Astrocyte of the cerebellum (primary cell): ENCODE results near the gene DOCK10.

Source experiments
- DNase-seq: peaks from one replicate; pipeline ENCODE4 v3.0.0-alpha.2; 2011; ENCODE audit warnings: low read depth
- H3K4me3 ChIP-seq: 2 replicates; pipeline ENCODE4 v1.5.1; 2011; ENCODE audit warnings: mild to moderate bottlenecking, low read depth, low read length, moderate library complexity
- in situ Hi-C: cut with HindIII; loops from 2 replicates; pipeline ENCODE4 v1.10.0; 2017; ENCODE audit warnings: low sequenced_read_pairs
- TF ChIP-seq, protein P1 (sequence below): IDR thresholded peaks from 2 replicates; pipeline ENCODE4 v1.5.1; 2012; ENCODE audit warnings: low read length, low read depth, moderate library complexity, mild to moderate bottlenecking; ENCODE audit errors: missing control alignments

Gene DOCK10

DNA sequence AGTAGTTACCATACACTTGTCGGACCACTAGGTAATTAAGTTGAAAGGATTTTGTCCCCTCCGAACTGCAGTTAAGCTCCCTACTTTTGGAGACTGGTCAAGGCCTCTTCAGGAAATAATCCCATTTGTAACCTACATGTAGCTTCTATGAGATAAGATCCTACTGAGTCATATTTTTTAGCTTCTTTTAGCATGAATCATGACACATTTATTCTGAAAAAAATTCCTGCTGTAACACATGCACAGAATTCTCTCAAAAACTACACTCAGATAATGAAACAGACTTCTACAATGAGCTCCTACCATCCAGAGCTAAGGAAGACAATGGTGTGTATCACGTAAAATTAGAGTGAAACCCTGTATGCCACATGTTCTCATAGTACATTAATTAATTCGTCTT is 225.5 kb downstream of the DOCK10 start:
- in situ Hi-C loops: no loop called here
- DNase-seq: peak; percentile 23
- TF ChIP-seq, protein P1, sequence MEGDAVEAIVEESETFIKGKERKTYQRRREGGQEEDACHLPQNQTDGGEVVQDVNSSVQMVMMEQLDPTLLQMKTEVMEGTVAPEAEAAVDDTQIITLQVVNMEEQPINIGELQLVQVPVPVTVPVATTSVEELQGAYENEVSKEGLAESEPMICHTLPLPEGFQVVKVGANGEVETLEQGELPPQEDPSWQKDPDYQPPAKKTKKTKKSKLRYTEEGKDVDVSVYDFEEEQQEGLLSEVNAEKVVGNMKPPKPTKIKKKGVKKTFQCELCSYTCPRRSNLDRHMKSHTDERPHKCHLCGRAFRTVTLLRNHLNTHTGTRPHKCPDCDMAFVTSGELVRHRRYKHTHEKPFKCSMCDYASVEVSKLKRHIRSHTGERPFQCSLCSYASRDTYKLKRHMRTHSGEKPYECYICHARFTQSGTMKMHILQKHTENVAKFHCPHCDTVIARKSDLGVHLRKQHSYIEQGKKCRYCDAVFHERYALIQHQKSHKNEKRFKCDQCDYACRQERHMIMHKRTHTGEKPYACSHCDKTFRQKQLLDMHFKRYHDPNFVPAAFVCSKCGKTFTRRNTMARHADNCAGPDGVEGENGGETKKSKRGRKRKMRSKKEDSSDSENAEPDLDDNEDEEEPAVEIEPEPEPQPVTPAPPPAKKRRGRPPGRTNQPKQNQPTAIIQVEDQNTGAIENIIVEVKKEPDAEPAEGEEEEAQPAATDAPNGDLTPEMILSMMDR: no peak
- no peak overlapping the region for H3K4me3 ChIP-seq

DNA sequence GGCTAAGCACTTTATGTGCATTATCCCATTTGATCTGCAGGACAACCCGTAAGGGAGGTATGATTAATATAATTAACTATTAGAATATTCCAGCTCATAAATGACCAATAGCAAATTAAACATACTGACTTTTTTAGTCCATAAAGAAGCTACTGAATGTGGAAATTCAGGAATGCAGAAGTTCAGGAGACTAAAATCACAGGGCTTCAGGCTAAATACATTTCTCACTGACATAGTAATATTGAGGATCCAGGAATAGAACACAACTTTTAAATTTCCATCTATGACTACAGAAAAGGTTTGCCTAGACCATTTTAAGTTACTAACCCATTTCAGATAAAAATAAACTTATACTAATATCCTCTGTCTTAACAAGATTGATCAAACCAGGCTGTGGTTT is 228.7 kb downstream of the DOCK10 start:
- H3K4me3 ChIP-seq: no peak overlapping the region
- TF ChIP-seq, protein P1: no peak
- in situ Hi-C loops: no loop called here
- no peak for DNase-seq

DNA sequence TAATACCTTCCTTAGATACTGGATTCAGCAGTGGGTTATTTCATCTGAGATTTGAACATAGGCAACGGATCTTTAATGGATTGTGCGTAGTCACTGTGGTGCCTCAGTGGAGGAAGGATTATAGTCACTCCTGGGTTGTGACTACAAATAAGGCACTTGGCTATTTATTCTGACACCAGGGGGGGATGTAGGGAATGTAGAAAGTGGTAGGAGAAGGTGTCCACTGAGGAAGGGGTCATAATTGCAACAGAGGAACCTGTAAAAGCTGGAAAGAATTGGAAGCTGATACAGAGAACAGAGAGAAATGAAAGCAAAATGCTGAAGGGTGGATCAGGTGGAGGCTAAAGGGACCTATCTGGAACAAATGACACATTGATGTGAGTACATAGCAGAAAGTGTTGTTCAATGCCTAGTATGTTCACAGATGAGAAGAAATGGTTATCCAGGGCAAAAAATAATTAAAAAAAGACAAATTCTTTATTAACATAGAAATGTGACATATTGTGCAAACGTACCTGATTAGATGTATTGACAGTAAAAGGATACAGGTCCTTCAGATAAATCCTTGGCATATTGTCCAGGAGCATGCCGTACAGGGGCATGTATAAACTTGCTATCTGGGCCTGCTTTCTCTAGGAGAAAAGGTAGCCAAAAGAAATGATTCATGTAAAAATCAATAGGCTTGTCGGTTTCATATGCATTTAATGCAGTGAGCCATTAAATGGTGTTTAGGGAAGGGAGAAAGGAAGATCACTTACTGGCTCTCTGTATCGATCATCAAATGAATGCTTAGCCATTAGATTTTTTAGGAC is 234.9 kb downstream of the DOCK10 start:
- TF ChIP-seq, protein P1: peak; percentile 23
- DNase-seq: no peak
- in situ Hi-C loops: no loop called here
- no peak overlapping the region for H3K4me3 ChIP-seq

DNA sequence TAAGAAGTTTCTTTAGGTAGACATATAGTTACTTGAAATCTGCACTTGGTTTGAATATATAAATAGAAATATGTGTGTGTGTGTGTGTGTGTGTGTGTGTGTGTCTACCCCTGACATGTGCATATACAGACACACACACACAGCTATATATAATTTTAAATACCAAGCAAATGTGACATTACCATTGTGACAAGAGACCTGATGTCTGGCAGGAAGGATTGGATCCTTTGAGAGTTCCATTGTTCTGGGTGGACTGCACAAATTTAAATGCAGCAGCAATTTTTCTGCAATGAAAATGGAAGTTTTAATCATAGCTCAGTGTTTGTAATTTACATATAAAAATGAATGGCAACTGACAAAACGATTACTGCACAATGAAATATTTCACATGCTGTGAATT is 238.3 kb downstream of the DOCK10 start:
- TF ChIP-seq, protein P1: no peak
- H3K4me3 ChIP-seq: no peak overlapping the region
- in situ Hi-C loops: no loop called here
- no peak for DNase-seq

DNA sequence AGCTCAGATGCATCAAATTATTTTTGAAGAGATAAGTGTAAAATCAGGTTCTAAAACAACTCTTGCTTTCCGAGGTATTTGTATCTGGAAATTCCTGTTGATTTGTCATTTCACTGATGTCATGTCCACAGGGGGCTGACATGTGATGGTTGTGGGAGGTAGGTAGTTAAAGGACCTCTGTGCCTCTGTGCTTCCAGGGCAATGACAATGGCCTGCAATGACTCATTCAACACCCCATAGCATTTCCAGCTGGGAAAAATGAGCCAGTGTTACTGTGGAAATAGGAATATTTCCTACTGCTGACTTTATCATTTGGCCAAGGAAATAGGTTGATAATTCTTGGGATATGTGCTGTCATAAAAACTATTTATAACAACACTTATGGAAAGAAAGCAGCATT is 239.9 kb downstream of the DOCK10 start:
- DNase-seq: no peak
- in situ Hi-C loops: no loop called here
- TF ChIP-seq, protein P1: no peak
- no peak overlapping the region for H3K4me3 ChIP-seq

DNA sequence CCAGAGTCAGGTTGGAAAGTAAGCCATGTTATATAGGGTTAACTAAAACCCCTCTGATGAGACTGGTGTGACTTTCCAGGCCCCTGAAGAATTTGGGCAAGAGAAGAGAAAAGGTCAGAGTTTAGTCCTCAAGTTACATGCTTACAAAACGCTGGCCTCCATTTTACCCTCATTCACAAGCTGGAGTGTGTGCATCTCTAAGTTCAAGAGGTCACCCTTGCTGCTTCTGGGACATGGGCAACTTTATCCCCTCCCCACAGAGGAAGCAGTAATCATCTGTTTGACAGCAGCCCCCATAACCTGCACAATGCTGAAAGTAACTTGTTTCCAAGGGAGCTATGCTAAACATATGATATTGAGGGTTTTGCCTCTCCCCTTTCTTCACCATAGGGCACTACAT is 240.9 kb downstream of the DOCK10 start:
- H3K4me3 ChIP-seq: no peak overlapping the region
- in situ Hi-C loops: no loop called here
- TF ChIP-seq, protein P1: no peak
- DNase-seq: no peak
